Measurements from ENCODE around the gene MB.

The MB gene

GRCh38 chr22:35560366-35560765, 56.8 kb downstream of the MB start:
- Histone ChIP-seq H3K27ac (ENCODE audit: low read depth, low read length) (no peak overlapping the region), H3K27me3 (ENCODE audit: insufficient read depth, low read length) (no peaks in the 10 kb centered on the region), H2AFZ (ENCODE audit: low read length, unreplicated experiment) (no peak overlapping the region), H3K36me3 (ENCODE audit: insufficient read depth, low read length) (no peaks in the 10 kb centered on the region), H3K79me2 (ENCODE audit: control insufficient read depth, insufficient read depth, low read length, unreplicated experiment) (no peaks in the 10 kb centered on the region), H3K4me3 (ENCODE audit: low read depth, low read length) (no peak overlapping the region), H3K4me1 (ENCODE audit: control insufficient read depth, insufficient read depth, low read length, unreplicated experiment) (peaks cover 22% of the 10 kb centered on the region)

DNA sequence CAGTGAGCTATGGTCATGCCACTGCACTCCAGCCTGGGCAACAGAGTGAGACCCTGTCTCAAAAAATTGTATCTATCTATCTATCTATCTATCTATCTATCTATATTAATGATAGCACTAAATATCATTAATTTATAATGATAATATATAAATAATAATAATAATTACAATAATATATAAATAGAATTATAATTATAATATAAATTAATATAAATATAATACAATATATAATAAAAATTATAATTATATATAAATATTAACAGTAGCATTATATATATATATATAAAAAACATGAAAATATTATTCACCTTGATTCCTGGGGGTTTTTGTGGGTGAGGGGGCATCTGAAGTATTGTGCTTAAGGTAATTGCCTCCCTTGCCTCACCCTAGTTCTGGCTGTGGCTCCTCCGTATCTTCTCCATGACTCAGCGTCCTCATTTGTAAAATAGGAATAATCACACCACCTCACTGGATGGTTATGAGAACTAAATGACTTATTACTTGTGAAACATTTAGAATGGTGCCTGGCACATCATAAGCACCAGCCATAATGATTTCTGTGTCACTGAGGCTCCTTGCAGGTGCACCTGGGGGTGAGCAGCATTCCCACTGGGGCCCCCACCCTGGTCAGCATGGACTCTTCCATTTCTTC, 57.6 kb downstream of the MB start:
- Histone ChIP-seq H3K27me3 (ENCODE audit: insufficient read depth, low read length) (no peaks in the 10 kb centered on the region), H2AFZ (ENCODE audit: low read length, unreplicated experiment) (no peak overlapping the region), H3K36me3 (ENCODE audit: insufficient read depth, low read length) (no peaks in the 10 kb centered on the region), H3K79me2 (ENCODE audit: control insufficient read depth, insufficient read depth, low read length, unreplicated experiment) (no peaks in the 10 kb centered on the region), H3K4me3 (ENCODE audit: low read depth, low read length) (no peak overlapping the region), H3K27ac (ENCODE audit: low read depth, low read length) (no peak overlapping the region), H3K4me1 (ENCODE audit: control insufficient read depth, insufficient read depth, low read length, unreplicated experiment) (peaks cover 13% of the 10 kb centered on the region)

DNA sequence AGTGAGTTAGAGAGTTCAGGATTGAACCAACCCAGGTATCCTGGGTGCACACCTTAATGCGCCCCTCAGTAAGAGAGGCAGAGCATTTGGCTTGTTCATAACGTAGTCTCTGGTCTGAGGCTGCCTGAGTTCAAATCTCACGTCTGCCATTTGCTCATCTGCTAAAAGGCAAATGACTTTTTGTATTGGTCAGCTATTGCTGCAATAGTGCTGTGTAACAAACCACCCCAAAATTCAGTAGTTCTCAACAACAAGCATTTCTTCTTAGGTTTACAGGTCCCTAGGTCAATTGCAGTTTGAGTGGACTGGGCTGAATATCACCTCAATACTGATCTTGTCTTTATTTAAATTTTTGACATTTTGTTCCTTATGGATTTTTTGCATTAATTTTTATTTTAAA, 58.4 kb downstream of the MB start:
- Histone ChIP-seq H3K4me3 (ENCODE audit: low read depth, low read length) (no peak overlapping the region), H3K36me3 (ENCODE audit: insufficient read depth, low read length) (no peaks in the 10 kb centered on the region), H3K27me3 (ENCODE audit: insufficient read depth, low read length) (no peaks in the 10 kb centered on the region), H3K79me2 (ENCODE audit: control insufficient read depth, insufficient read depth, low read length, unreplicated experiment) (no peaks in the 10 kb centered on the region), H3K4me1 (ENCODE audit: control insufficient read depth, insufficient read depth, low read length, unreplicated experiment) (peaks cover 13% of the 10 kb centered on the region), H3K27ac (ENCODE audit: low read depth, low read length) (no peak overlapping the region), H2AFZ (ENCODE audit: low read length, unreplicated experiment) (no peak overlapping the region)

GRCh38 chr22:35558031-35558430, 59.1 kb downstream of the MB start:
- Histone ChIP-seq H3K27ac (ENCODE audit: low read depth, low read length) (no peak overlapping the region), H3K79me2 (ENCODE audit: control insufficient read depth, insufficient read depth, low read length, unreplicated experiment) (no peaks in the 10 kb centered on the region), H3K4me3 (ENCODE audit: low read depth, low read length) (no peak overlapping the region), H3K4me1 (ENCODE audit: control insufficient read depth, insufficient read depth, low read length, unreplicated experiment) (peaks cover 9% of the 10 kb centered on the region), H3K36me3 (ENCODE audit: insufficient read depth, low read length) (no peaks in the 10 kb centered on the region), H2AFZ (ENCODE audit: low read length, unreplicated experiment) (no peak overlapping the region), H3K27me3 (ENCODE audit: insufficient read depth, low read length) (no peaks in the 10 kb centered on the region)
